Parathyroid adenoma (tissue), 2 donors: ENCODE measurements around the gene CREBRF.
"Not testable (repeated sequence)": the region's sequence is repeated elsewhere in the genome, so short reads cannot be mapped to it uniquely, and the experiment has no call there.

Experiments used
- H2AFZ ChIP-seq: fragments of 300-600 bp; sonication (generic); one replicate; pipeline ENCODE4 v1.7.0; 2017; ENCODE audit warnings: antibody characterized with exemption, mild to moderate bottlenecking
- H3K27ac ChIP-seq: fragments of 300-600 bp; sonication (generic); one replicate; pipeline ENCODE4 v1.7.0; 2017
- H3K27me3 ChIP-seq: fragments of 300-600 bp; sonication (generic); one replicate; pipeline ENCODE4 v1.7.0; 2017; ENCODE audit warnings: low read length; ENCODE audit not compliant: control insufficient read depth, insufficient read depth
- H3K36me3 ChIP-seq: fragments of 300-600 bp; sonication (generic); one replicate; pipeline ENCODE4 v1.7.0; 2017; ENCODE audit warnings: low read length; ENCODE audit not compliant: control insufficient read depth, insufficient read depth
- H3K4me1 ChIP-seq: fragments of 300-600 bp; sonication (generic); one replicate; pipeline ENCODE4 v1.7.0; 2017; ENCODE audit warnings: control low read depth
- H3K4me2 ChIP-seq: fragments of 300-600 bp; sonication (generic); one replicate; pipeline ENCODE4 v1.7.0; 2017; ENCODE audit warnings: low read length
- H3K4me3 ChIP-seq: fragments of 300-600 bp; sonication (generic); one replicate; pipeline ENCODE4 v1.7.0; 2017; ENCODE audit warnings: low read depth, low read length
- H3K79me2 ChIP-seq: fragments of 300-600 bp; sonication (generic); one replicate; pipeline ENCODE4 v1.7.0; 2017; ENCODE audit warnings: control low read depth
- H3K9ac ChIP-seq: fragments of 300-600 bp; sonication (generic); one replicate; pipeline ENCODE4 v1.7.0; 2017; ENCODE audit warnings: mild to moderate bottlenecking
- H3K9me3 ChIP-seq: fragments of 300-600 bp; sonication (generic); one replicate; pipeline ENCODE4 v1.7.0; 2017; ENCODE audit warnings: low read length; ENCODE audit not compliant: control insufficient read depth
- TF ChIP-seq, protein P1 (sequence below): fragments of 300-600 bp; sonication (generic); IDR thresholded peaks from one replicate; pipeline ENCODE4 v1.7.0; 2017; ENCODE audit warnings: antibody characterized with exemption, mild to moderate bottlenecking
- donor health status: primary hyperparathyroidism.

The CREBRF gene

DNA sequence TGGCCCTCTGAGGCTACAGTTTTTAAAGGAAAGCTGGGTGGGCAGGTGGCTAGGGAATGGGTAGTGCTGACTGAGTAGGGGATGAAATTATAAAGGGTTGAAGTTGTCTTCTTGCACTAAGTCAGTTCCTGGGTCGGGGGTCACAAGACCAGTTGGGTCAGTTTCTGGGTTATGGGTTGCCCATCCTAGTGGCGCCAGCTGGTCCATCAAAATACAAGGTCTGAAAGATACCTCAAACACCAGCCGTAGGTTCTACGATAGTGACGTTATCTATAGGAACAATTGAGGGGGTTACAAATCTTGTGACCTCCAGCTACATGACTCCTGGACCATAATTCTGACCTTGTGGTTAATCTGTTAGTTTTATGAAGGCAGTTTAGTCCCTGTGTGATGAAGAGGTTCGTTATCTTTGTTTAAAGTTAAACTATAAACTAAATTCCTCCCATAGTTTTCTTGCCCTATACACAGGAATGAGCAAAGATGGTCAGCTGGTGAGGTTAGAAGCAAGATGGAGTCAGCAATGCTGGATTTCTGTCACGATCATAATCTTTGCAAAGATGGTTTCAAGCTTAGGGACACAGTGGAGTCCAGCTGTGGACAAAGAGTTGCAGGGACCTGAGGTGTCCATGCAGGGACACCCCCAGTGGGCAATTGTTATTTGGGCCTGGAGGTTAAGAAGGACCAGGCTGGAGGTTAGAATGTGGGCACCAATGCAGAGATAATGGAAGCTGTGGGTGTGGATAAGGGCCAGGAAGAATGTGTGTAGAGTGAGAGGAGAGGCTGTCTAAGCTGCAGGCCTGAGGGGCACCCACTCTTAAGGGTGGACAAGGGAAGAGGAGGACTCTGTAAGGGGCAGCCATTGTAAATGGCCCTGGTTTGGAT lies 14.0 kb upstream of the CREBRF start:
- Histone ChIP-seq H3K4me3 (no peak overlapping the region), H2AFZ (no peak overlapping the region), H3K9ac (no peak overlapping the region), H3K4me2 (no peak overlapping the region), H3K4me1 (peaks cover 6% of the 10 kb centered on the region), H3K27ac (no peak overlapping the region), H3K27me3 (no peaks in the 10 kb centered on the region), H3K36me3 (no peaks in the 10 kb centered on the region), H3K79me2 (no peaks in the 10 kb centered on the region), H3K9me3 (no peaks in the 10 kb centered on the region)
- TF ChIP-seq, protein P1, sequence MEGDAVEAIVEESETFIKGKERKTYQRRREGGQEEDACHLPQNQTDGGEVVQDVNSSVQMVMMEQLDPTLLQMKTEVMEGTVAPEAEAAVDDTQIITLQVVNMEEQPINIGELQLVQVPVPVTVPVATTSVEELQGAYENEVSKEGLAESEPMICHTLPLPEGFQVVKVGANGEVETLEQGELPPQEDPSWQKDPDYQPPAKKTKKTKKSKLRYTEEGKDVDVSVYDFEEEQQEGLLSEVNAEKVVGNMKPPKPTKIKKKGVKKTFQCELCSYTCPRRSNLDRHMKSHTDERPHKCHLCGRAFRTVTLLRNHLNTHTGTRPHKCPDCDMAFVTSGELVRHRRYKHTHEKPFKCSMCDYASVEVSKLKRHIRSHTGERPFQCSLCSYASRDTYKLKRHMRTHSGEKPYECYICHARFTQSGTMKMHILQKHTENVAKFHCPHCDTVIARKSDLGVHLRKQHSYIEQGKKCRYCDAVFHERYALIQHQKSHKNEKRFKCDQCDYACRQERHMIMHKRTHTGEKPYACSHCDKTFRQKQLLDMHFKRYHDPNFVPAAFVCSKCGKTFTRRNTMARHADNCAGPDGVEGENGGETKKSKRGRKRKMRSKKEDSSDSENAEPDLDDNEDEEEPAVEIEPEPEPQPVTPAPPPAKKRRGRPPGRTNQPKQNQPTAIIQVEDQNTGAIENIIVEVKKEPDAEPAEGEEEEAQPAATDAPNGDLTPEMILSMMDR = no peak

DNA sequence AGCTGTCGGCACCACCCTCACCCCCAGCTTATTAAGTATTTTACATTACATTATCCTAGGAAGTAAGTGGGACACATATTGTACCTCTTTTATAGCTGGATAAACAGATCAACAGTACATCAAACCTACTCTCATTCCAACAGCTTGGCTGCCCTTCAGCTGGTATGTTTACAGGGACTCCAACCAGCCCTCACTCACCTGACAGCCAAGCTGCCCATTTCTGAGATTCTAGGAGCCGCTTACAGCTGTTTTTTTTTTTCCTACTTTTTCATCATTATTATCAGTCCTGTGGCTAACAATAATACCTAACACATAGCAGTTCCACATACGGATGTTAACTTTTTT lies 13.4 kb upstream of the CREBRF start:
- Histone ChIP-seq H3K4me1 (peaks cover 6% of the 10 kb centered on the region), H3K27me3 (no peaks in the 10 kb centered on the region), H3K4me3 (no peak overlapping the region), H3K36me3 (no peaks in the 10 kb centered on the region), H3K9me3 (no peaks in the 10 kb centered on the region), H3K27ac (no peak overlapping the region), H3K79me2 (no peaks in the 10 kb centered on the region), H3K9ac (no peak overlapping the region), H2AFZ (no peak overlapping the region), H3K4me2 (no peak overlapping the region)
- TF ChIP-seq, protein P1 = no peak

DNA sequence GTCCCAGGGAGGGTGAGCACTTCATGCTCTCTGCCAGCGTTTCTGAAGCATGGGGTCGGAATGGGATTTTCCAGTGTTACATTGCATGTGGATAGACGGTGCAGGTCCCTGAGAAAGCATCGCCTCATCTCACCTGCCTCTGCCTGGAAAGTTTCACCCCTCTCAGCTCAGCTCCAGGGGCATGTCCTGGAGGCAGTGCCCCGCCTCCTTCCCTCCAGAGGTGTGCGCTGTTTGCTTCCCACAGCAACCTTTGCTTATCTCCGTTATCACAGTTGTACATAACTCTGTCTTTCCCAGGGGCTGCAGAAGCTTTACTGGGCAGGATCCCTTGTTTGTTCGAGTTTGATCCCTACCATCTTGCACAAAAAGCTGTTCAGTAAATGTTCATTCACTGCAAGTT lies 10.7 kb upstream of the CREBRF start:
- H3K27ac ChIP-seq = no peak overlapping the region
- H2AFZ ChIP-seq = no peak overlapping the region
- no peak overlapping the region for H3K4me3 ChIP-seq
- H3K9me3 ChIP-seq = no peaks in the 10 kb centered on the region
- H3K9ac ChIP-seq = no peak overlapping the region
- TF ChIP-seq, protein P1 = no peak
- H3K27me3 ChIP-seq = no peaks in the 10 kb centered on the region
- H3K36me3 ChIP-seq = no peaks in the 10 kb centered on the region
- no peaks in the 10 kb centered on the region for H3K79me2 ChIP-seq
- peaks cover 6% of the 10 kb centered on the region for H3K4me1 ChIP-seq
- H3K4me2 ChIP-seq = no peak overlapping the region

DNA sequence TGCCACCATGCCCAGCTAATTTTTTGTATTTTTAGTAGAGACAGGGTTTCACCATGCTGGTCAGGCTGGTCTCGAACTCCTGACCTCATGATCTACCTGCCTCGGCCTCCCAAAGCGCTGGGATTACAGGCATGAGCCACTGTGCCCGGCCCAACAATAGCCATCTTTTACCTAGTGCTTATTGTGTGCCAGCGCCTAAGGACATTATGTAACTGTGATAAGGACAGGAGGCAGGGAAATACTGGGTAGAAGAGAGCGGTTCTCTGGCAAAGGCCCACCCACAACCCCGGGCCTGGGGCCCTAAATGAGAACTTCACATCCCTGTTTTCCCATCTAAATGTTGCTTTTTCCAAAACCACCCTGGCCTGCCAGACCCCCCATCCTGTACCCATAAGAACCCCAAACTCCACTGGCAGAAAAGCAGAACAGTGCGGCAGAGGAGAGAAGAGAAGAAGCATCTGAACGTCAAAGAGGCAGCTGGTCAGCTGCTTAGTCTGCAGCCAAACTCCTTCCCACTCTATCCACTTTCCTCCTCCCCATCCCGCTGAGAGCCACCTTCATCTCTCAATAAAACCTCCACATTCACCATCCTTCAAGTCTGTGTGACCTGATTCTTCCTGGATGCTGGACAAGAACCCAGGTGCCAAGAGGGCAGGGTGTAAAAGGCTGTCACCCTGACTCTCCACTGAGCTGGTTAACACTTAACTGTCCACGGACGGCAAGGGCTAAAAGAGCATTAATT lies 8.9 kb upstream of the CREBRF start:
- H3K27ac ChIP-seq, H3K27me3 ChIP-seq, H3K79me2 ChIP-seq, H3K4me2 ChIP-seq, H2AFZ ChIP-seq, H3K9me3 ChIP-seq, H3K4me3 ChIP-seq, H3K36me3 ChIP-seq, H3K9ac ChIP-seq: not testable (repeated sequence)
- H3K4me1 ChIP-seq = peaks cover 13% of the 10 kb centered on the region

DNA sequence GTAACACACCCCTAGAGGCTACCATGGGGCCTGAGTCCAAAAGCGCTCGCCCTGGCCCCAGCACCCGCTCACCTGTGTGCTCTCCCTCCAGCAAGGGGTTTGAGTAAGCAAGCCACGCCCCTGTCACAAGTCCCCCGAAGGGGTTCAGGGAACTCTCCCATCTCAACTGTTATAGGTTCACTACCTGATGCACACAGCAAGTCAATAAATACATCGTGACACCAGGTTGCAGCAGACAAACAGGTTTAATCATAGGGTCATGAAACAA lies 8.4 kb upstream of the CREBRF start:
- TF ChIP-seq, protein P1 = no peak

More for the DNA sequence above, 8.4 kb upstream of the CREBRF start:
- H3K4me3 ChIP-seq = no peak overlapping the region
- no peak overlapping the region for H3K9ac ChIP-seq
- H3K4me1 ChIP-seq = peaks cover 13% of the 10 kb centered on the region
- no peak overlapping the region for H3K4me2 ChIP-seq
- H3K27ac ChIP-seq = no peak overlapping the region
- no peaks in the 10 kb centered on the region for H3K27me3 ChIP-seq
- no peaks in the 10 kb centered on the region for H3K9me3 ChIP-seq
- no peaks in the 10 kb centered on the region for H3K79me2 ChIP-seq
- H2AFZ ChIP-seq = no peak overlapping the region
- no peaks in the 10 kb centered on the region for H3K36me3 ChIP-seq
